ENCODE data around the gene SERPINH1.

- no peak for TF ChIP-seq EZH2phosphoT487 (IDR thresholded peaks at IDR 0.05; ENCODE audit: low read length)
- no peak for TF ChIP-seq EZH2 (optimal IDR thresholded peaks at IDR 0.05; ENCODE audit: low read depth, low read length)
Observed at GRCh38 chr11:75592715-75593114, 30.7 kb downstream of the SERPINH1 start.

Measured in MM.1S (cell line).